GM18499 (cell line): ENCODE measurements around the gene DPEP2.

ENCODE experiments used
- ATAC-seq: cut with Tn5 transposase; IDR thresholded peaks from one replicate; pipeline ENCODE4 v1.9.1; 2021; ENCODE audit warnings: moderate number of reproducible peaks; ENCODE audit not compliant: insufficient read depth, unreplicated experiment

DPEP2 gene

GRCh38 chr16:67959536-67960329 lies 39.6 kb downstream of the DPEP2 start:
- no peak for ATAC-seq

- ATAC-seq = no peak
Measured at GRCh38 chr16:67957622-67958021, 41.7 kb downstream of the DPEP2 start.

GRCh38 chr16:67954421-67955196 lies 44.7 kb downstream of the DPEP2 start:
- no peak for ATAC-seq

- no peak for ATAC-seq
Measured at GRCh38 chr16:67953641-67954375, 45.5 kb downstream of the DPEP2 start.

GRCh38 chr16:67951485-67951884 lies 47.8 kb downstream of the DPEP2 start:
- no peak for ATAC-seq

GRCh38 chr16:67950335-67950843 lies 48.9 kb downstream of the DPEP2 start:
- ATAC-seq = no peak

GRCh38 chr16:67949645-67950044 lies 49.6 kb downstream of the DPEP2 start:
- no peak for ATAC-seq

- ATAC-seq = no peak
Measured at GRCh38 chr16:67948015-67948414, 51.3 kb downstream of the DPEP2 start.

GRCh38 chr16:67946966-67947558 lies 52.2 kb downstream of the DPEP2 start:
- ATAC-seq = no peak

- ATAC-seq = no peak
Measured at GRCh38 chr16:67946128-67946569, 53.1 kb downstream of the DPEP2 start.

- no peak for ATAC-seq
Measured at GRCh38 chr16:67945392-67945933, 53.8 kb downstream of the DPEP2 start.

GRCh38 chr16:67944690-67945391 lies 54.4 kb downstream of the DPEP2 start:
- no peak for ATAC-seq

- no peak for ATAC-seq
Measured at GRCh38 chr16:67943619-67944504, 55.4 kb downstream of the DPEP2 start, which contains the start of gene LCAT. Gene LCAT (minus strand): TSS chr16:67944120. CDS start chr16:67944101, 19 bp downstream.

GRCh38 chr16:67943256-67943618 lies 56.0 kb downstream of the DPEP2 start:
- ATAC-seq = no peak

GRCh38 chr16:67942510-67943255 lies 56.6 kb downstream of the DPEP2 start:
- ATAC-seq = no peak

GRCh38 chr16:67942200-67942509 lies 57.1 kb downstream of the DPEP2 start:
- no peak for ATAC-seq

- no peak for ATAC-seq
Measured at GRCh38 chr16:67941469-67942199, 57.6 kb downstream of the DPEP2 start.
